MM.1S (cell line): ENCODE measurements around the gene ACAA1.

Source experiments
- DNase-seq: peaks from one replicate; pipeline ENCODE4 v3.0.0-alpha.2; 2015
- H2AFZ ChIP-seq: fragments of 300-600 bp; sonication (generic); 2 replicates; pipeline ENCODE4 v1.6.0; 2016; ENCODE audit warnings: antibody characterized with exemption, low read length
- H3F3A ChIP-seq: fragments of 300-600 bp; sonication (generic); 2 replicates; pipeline ENCODE4 v1.6.1; 2016; ENCODE audit warnings: mild to moderate bottlenecking, antibody characterized with exemption, low read length, moderate library complexity, mixed read lengths; ENCODE audit not compliant: insufficient read depth
- H3K27ac ChIP-seq: fragments of 300-600 bp; sonication (generic); 2 replicates; pipeline ENCODE4 v1.5.1; 2016; ENCODE audit warnings: mild to moderate bottlenecking, low read length
- H3K27me3 ChIP-seq: fragments of 300-600 bp; sonication (generic); replicated peaks from 2 replicates; pipeline ENCODE4 v1.6.0; 2016; ENCODE audit warnings: low read length; ENCODE audit not compliant: insufficient read depth
- H3K36me3 ChIP-seq: fragments of 300-600 bp; sonication (generic); replicated peaks from 2 replicates; pipeline ENCODE4 v1.6.1; 2016; ENCODE audit warnings: mild to moderate bottlenecking, low read length, mixed read lengths; ENCODE audit not compliant: insufficient read depth
- H3K4me1 ChIP-seq: fragments of 300-600 bp; sonication (generic); 2 replicates; pipeline ENCODE4 v1.6.1; 2016; ENCODE audit warnings: low read length, mixed read lengths
- H3K4me2 ChIP-seq: fragments of 300-600 bp; sonication (generic); 2 replicates; pipeline ENCODE4 v1.6.0; 2016; ENCODE audit warnings: low read depth, low read length
- H3K4me3 ChIP-seq: fragments of 300-600 bp; sonication (generic); 2 replicates; pipeline ENCODE4 v1.5.1; 2016; ENCODE audit warnings: low read length, mixed read lengths
- H3K79me2 ChIP-seq: fragments of 300-600 bp; sonication (generic); 2 replicates; pipeline ENCODE4 v1.6.1; 2016; ENCODE audit warnings: mixed run types, low read length, mixed read lengths
- H3K9ac ChIP-seq: fragments of 300-600 bp; sonication (generic); 2 replicates; pipeline ENCODE4 v1.6.1; 2016; ENCODE audit warnings: low read length, mixed read lengths
- H3K9me2 ChIP-seq: fragments of 300-600 bp; sonication (generic); replicated peaks from 2 replicates; pipeline ENCODE4 v1.6.1; 2016; ENCODE audit warnings: mild to moderate bottlenecking, low read length, mixed read lengths; ENCODE audit not compliant: insufficient read depth
- H3K9me3 ChIP-seq: fragments of 300-600 bp; sonication (generic); replicated peaks from 2 replicates; pipeline ENCODE4 v1.6.1; 2016; ENCODE audit warnings: mild to moderate bottlenecking, low read length, mixed read lengths; ENCODE audit not compliant: insufficient read depth
- H4K20me1 ChIP-seq: fragments of 300-600 bp; sonication (generic); 2 replicates; pipeline ENCODE4 v1.6.1; 2016; ENCODE audit warnings: mild to moderate bottlenecking, low read length, moderate library complexity, mixed read lengths; ENCODE audit not compliant: insufficient read depth
- CTCF ChIP-seq: fragments of 300-600 bp; sonication (generic); IDR thresholded peaks from 2 replicates; pipeline ENCODE4 v1.5.1; 2016; ENCODE audit warnings: antibody characterized with exemption, low read length, mixed read lengths
- EZH2 ChIP-seq: fragments of 300-600 bp; sonication (generic); optimal IDR thresholded peaks from 2 replicates; pipeline ENCODE3; 2017; ENCODE audit warnings: low read depth, mild to moderate bottlenecking, antibody characterized with exemption, low read length, mixed read lengths
- EZH2phosphoT487 ChIP-seq: fragments of 300-600 bp; sonication (generic); IDR thresholded peaks from 2 replicates; pipeline ENCODE4 v1.6.1; 2018; ENCODE audit warnings: antibody characterized with exemption, low read length

Gene ACAA1

GRCh38 chr3:38133209-38133556 is 3.7 kb downstream of the ACAA1 start:
- Histone ChIP-seq H3K27ac (no peak overlapping the region), H3K9me3 (no peaks in the 10 kb centered on the region), H3K4me3 (no peak overlapping the region), H3K79me2 (peaks cover 18% of the 10 kb centered on the region), H2AFZ (no peak overlapping the region), H3K9me2 (no peaks in the 10 kb centered on the region), H3F3A (no peaks in the 10 kb centered on the region), H3K27me3 (no peaks in the 10 kb centered on the region), H4K20me1 (no peaks in the 10 kb centered on the region), H3K4me1 (peaks cover 6% of the 10 kb centered on the region; the same call in 1 of the 2 replicates), H3K9ac (no peak overlapping the region), H3K4me2 (no peak overlapping the region), H3K36me3 (no peaks in the 10 kb centered on the region; the same call in 1 of the 2 replicates)
- no peak for DNase-seq
- TF ChIP-seq CTCF (no peak), EZH2 (no peak), EZH2phosphoT487 (no peak)

GRCh38 chr3:38131621-38132369 is 5.1 kb downstream of the ACAA1 start:
- Histone ChIP-seq H3K27me3 (no peaks in the 10 kb centered on the region), H3K9ac (no peak overlapping the region), H3K79me2 (peaks cover 17% of the 10 kb centered on the region), H3F3A (no peaks in the 10 kb centered on the region), H3K4me3 (no peak overlapping the region), H3K36me3 (no peaks in the 10 kb centered on the region; the same call in 1 of the 2 replicates), H3K9me3 (no peaks in the 10 kb centered on the region), H3K27ac (no peak overlapping the region), H3K4me2 (no peak overlapping the region), H4K20me1 (no peaks in the 10 kb centered on the region), H3K4me1 (no peaks in the 10 kb centered on the region), H3K9me2 (no peaks in the 10 kb centered on the region), H2AFZ (no peak overlapping the region)
- no peak for TF ChIP-seq EZH2
- TF ChIP-seq CTCF: peak; percentile 52
- DNase-seq: peak; percentile 22

- Histone ChIP-seq H3K9ac (no peak overlapping the region), H3K9me3 (no peaks in the 10 kb centered on the region), H3F3A (no peaks in the 10 kb centered on the region), H4K20me1 (no peaks in the 10 kb centered on the region), H3K4me2 (no peak overlapping the region), H3K79me2 (peaks cover 6% of the 10 kb centered on the region), H3K4me3 (no peak overlapping the region), H3K4me1 (no peaks in the 10 kb centered on the region), H3K36me3 (no peaks in the 10 kb centered on the region; the same call in 1 of the 2 replicates), H3K27ac (no peak overlapping the region), H2AFZ (no peak overlapping the region), H3K27me3 (no peaks in the 10 kb centered on the region), H3K9me2 (no peaks in the 10 kb centered on the region)
- TF ChIP-seq CTCF: no peak
- no peak for TF ChIP-seq EZH2
- TF ChIP-seq EZH2phosphoT487: no peak
- DNase-seq: no peak
Observed at GRCh38 chr3:38130631-38131065, 6.3 kb downstream of the ACAA1 start.
